GM23248 (cell line): Measurements from ENCODE around the gene YIF1B. TPM values are rescaled to one million over a fixed set of nuclear protein-coding genes. Genes with fewer than 3 reads are reported as not detected.

Experiments used
- DNase-seq: peaks from one replicate; pipeline ENCODE4 v3.0.0-alpha.2; 2015
- H2AFZ ChIP-seq: fragments of 200-600 bp; sonication (generic); 2 replicates; pipeline ENCODE4 v1.6.1; 2016; ENCODE audit warnings: antibody characterized with exemption
- H3F3A ChIP-seq: fragments of 200-600 bp; sonication (generic); 2 replicates; pipeline ENCODE4 v1.6.1; 2016; ENCODE audit warnings: mild to moderate bottlenecking, antibody characterized with exemption, mixed run types; ENCODE audit not compliant: insufficient read depth
- H3K27ac ChIP-seq: fragments of 200-600 bp; sonication (generic); 2 replicates; pipeline ENCODE4 v1.5.1; 2016; ENCODE audit warnings: mild to moderate bottlenecking
- H3K27me3 ChIP-seq: fragments of 200-600 bp; sonication (generic); replicated peaks from 2 replicates; pipeline ENCODE4 v1.6.1; 2016; ENCODE audit warnings: mild to moderate bottlenecking; ENCODE audit not compliant: insufficient read depth
- H3K36me3 ChIP-seq: fragments of 200-600 bp; sonication (generic); 2 replicates; pipeline ENCODE4 v1.6.1; 2016; ENCODE audit warnings: low read depth, mild to moderate bottlenecking
- H3K4me1 ChIP-seq: fragments of 200-600 bp; sonication (generic); 2 replicates; pipeline ENCODE4 v1.6.1; 2016; ENCODE audit warnings: mild to moderate bottlenecking; ENCODE audit not compliant: insufficient read depth
- H3K4me2 ChIP-seq: fragments of 200-600 bp; sonication (generic); one replicate; pipeline ENCODE4 v1.6.1; 2016; ENCODE audit warnings: mild to moderate bottlenecking; ENCODE audit not compliant: unreplicated experiment
- H3K4me3 ChIP-seq: fragments of 200-600 bp; sonication (generic); 2 replicates; pipeline ENCODE4 v1.5.1; 2016; ENCODE audit warnings: mild to moderate bottlenecking
- H3K79me2 ChIP-seq: fragments of 200-600 bp; sonication (generic); 2 replicates; pipeline ENCODE4 v1.6.1; 2016; ENCODE audit warnings: mild to moderate bottlenecking; ENCODE audit not compliant: insufficient read depth
- H3K9ac ChIP-seq: fragments of 200-600 bp; sonication (generic); 2 replicates; pipeline ENCODE4 v1.6.1; 2016; ENCODE audit warnings: mild to moderate bottlenecking
- H3K9me2 ChIP-seq: fragments of 200-600 bp; sonication (generic); 2 replicates; pipeline ENCODE4 v1.6.1; 2016; ENCODE audit warnings: mixed run types, mild to moderate bottlenecking, moderate library complexity; ENCODE audit not compliant: insufficient read depth
- H3K9me3 ChIP-seq: fragments of 200-600 bp; sonication (generic); one replicate; pipeline ENCODE4 v1.6.1; 2017; ENCODE audit warnings: low read depth
- H4K20me1 ChIP-seq: fragments of 200-600 bp; sonication (generic); 2 replicates; pipeline ENCODE4 v1.6.0; 2016; ENCODE audit not compliant: insufficient read depth
- EZH2 ChIP-seq: fragments of 200-600 bp; sonication (generic); IDR thresholded peaks from 2 replicates; pipeline ENCODE4 v1.6.1; 2018; ENCODE audit warnings: antibody characterized with exemption, mild to moderate bottlenecking; ENCODE audit not compliant: insufficient read depth, poor library complexity, severe bottlenecking
- EZH2phosphoT487 ChIP-seq: fragments of 200-600 bp; sonication (generic); IDR thresholded peaks from 2 replicates; pipeline ENCODE4 v1.6.1; 2018; ENCODE audit warnings: antibody characterized with exemption, moderate library complexity, mild to moderate bottlenecking, low read depth; ENCODE audit not compliant: insufficient read depth
- WGBS, 2 experiments: methylation state at CpG; one replicate each; pipeline ENCODE4 v1.1.6; 2015 to 2017; ENCODE audit warnings: low lambda C conversion rate in 2 of 2, low coverage in 1 of 2; ENCODE audit errors: missing lambda C conversion rate in 2 of 2; 5-methylcytosine and 5-hydroxymethylcytosine counted together
- in situ Hi-C: fragments of 300-500 bp; cut with MboI; formaldehyde crosslinking; loops from 2 replicates; pipeline ENCODE4 v1.15.0; 2020
- polyA plus RNA-seq: library from polyadenylated mRNA; unstranded; fragments of >200 nt; fragmentation: Nextera tagmentation; extraction: Ambion mirVana; gene quantifications from 2 replicates; pipeline ENCODE4 v1.2.1, GENCODE V29; 2016
- total RNA-seq: library from RNA; depleted of rRNA; stranded (reverse); fragments of >200 nt; shearing (Covaris generic); gene quantifications from 2 replicates; pipeline ENCODE4 v1.2.3, GENCODE V29; 2014

The YIF1B gene
- total and polyA plus RNA-seq, 2 experiments from 2014 or later = 162 to 191 TPM

DNA sequence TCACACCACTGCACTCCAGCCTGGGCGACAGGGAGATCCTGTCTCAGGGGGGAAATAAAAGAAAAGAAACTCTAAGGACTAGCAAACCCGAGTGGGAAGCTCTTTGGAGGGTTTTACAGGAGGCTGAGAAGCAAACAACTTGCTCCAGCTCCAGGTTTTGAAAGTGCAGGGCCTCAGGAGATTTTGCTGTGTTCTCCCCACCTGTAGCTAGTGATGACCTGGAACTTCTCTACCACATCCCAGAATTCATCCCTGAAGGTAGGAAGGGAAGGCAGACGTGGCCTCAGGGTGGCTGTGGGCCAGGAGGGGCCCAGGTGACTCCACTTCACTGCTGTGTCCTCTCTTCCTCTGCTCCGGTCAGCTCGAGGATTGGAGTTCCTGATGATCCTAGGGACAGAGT, 42.3 kb upstream of the YIF1B start:
- H3K27me3 ChIP-seq = peaks cover 21% of the 10 kb centered on the region
- no peak for DNase-seq
- H3F3A ChIP-seq = no peaks in the 10 kb centered on the region
- no peak overlapping the region for H3K4me3 ChIP-seq
- no peak overlapping the region for H3K4me2 ChIP-seq
- no peaks in the 10 kb centered on the region for H3K9me3 ChIP-seq
- in situ Hi-C loops = no loop called here
- no peaks in the 10 kb centered on the region for H4K20me1 ChIP-seq
- no peak overlapping the region for H2AFZ ChIP-seq
- H3K9me2 ChIP-seq = no peaks in the 10 kb centered on the region
- WGBS, 2 experiments = 11 to 18% methylated on average over 5 of the region's 5 CpGs
- H3K36me3 ChIP-seq = no peaks in the 10 kb centered on the region
- no peak for TF ChIP-seq EZH2
- TF ChIP-seq EZH2phosphoT487 = no peak
- no peak overlapping the region for H3K27ac ChIP-seq
- H3K79me2 ChIP-seq = no peaks in the 10 kb centered on the region
- H3K9ac ChIP-seq = no peak overlapping the region
- no peaks in the 10 kb centered on the region for H3K4me1 ChIP-seq

DNA sequence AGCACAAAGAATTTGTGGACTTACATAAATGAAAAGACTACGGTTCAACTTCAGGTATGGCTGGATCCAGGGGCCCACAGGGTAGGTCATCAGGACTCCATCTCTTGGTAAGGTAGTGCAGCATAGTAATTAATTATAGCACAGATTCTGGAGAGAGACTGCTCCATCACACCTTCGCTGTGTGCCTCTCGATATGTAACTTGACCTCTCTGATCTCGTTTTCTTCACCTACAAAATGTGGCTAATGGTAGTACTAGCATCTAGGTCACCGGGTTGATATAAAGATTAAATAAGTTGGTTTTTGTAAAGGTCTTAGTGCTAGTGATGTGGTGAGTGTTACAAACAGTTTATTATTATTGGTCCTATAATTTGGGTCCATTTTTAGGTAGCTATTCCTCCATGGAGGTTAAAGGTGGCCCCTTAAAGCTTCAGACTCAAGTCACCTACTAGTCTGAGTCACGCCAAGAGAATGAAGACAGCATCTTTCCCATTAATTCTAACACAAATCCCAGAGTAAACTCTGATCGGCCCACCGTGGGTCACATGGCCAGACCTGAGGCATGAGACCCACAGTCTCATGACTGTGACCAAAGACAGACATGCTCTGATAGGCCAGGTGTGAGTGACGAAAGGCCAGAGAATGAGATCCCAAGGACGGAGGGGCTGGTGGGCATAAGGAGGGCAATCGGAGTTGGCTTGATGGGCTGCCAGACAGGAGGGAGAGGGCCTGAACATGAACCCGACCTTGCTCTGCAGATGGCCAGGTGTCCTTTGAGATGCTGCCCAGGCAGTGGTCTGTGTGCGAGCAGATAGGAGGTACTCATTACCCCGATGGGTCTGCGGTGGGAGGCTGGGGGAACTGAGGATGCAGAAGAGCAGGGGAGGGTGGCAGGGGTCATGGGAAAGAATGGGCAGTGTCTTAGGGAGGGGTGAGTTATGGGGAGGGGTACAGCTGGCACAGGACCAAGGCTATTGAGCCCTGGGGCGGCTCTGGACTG, 40.3 kb upstream of the YIF1B start:
- in situ Hi-C loops = no loop called here
- Histone ChIP-seq H3K27ac (no peak overlapping the region), H3K9me2 (no peaks in the 10 kb centered on the region), H3K27me3 (peaks cover 21% of the 10 kb centered on the region), H2AFZ (no peak overlapping the region), H3K4me3 (no peak overlapping the region), H4K20me1 (no peaks in the 10 kb centered on the region), H3K9ac (no peak overlapping the region), H3K4me2 (no peak overlapping the region), H3K4me1 (no peaks in the 10 kb centered on the region), H3K79me2 (no peaks in the 10 kb centered on the region), H3F3A (no peaks in the 10 kb centered on the region), H3K9me3 (no peaks in the 10 kb centered on the region), H3K36me3 (no peaks in the 10 kb centered on the region)
- TF ChIP-seq EZH2 = no peak
- no peak for TF ChIP-seq EZH2phosphoT487
- DNase-seq = no peak
- 53 to 59% methylated on average over 15 to 16 of the region's 16 CpGs for WGBS, 2 experiments

DNA sequence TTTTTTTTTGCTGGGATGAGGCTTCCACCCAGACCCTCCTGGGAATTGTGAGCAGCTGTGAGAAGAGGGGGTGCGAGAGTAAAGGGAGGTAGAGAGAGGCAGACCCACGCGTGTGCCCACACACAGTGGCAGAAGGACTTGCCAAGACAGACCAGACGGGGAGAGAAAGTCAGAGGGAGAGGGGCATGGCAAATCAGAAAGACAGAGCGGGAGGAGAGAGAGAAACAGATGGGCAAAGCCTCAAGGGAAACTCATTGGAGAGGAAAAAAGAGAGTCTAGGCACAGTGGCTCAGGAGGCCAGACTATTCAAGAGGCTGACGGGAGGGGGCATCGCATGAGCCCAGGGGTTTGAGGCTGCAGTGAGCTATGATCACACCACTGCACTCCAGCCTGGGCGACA, 36.9 kb upstream of the YIF1B start:
- Histone ChIP-seq H3K9me3 (no peaks in the 10 kb centered on the region), H2AFZ (no peak overlapping the region), H3K4me2 (no peak overlapping the region), H3K79me2 (no peaks in the 10 kb centered on the region), H3K9ac (no peak overlapping the region), H4K20me1 (no peaks in the 10 kb centered on the region), H3K27me3 (no peaks in the 10 kb centered on the region; the same call in 1 of the 2 replicates), H3K9me2 (no peaks in the 10 kb centered on the region), H3F3A (no peaks in the 10 kb centered on the region), H3K36me3 (no peaks in the 10 kb centered on the region), H3K4me1 (no peaks in the 10 kb centered on the region), H3K4me3 (no peak overlapping the region), H3K27ac (no peak overlapping the region)
- in situ Hi-C loops = no loop called here
- no peak for TF ChIP-seq EZH2phosphoT487
- TF ChIP-seq EZH2 = no peak
- DNase-seq = no peak
- 42 to 44% methylated on average over 8 of the region's 8 CpGs for WGBS, 2 experiments

DNA sequence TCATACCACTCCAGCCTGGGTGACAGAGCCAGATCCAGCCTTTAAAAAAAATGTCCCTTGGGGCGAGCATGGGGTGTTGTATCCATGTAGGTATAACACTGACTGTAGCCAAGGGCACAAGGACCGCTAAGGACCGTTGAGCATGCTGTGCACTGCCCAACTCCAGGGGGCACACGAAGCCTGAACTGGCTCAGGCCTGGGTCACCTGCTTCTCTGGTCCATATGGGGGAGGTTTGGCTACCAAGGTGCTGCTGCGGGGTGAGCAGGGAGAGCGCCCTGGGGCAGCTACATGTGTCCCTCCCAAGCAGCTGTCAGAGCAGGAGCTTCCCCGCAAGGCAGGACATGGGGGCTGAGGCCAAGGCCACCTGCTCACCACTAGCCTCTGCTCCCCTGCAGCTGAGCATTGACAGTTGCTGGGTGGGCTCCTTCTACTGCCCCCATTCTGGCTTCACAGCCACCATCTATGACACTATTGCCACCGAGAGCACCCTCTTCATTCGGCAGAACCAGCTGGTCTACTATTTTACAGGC, 36.2 kb upstream of the YIF1B start:
- no peaks in the 10 kb centered on the region for H3K36me3 ChIP-seq
- no peaks in the 10 kb centered on the region for H3F3A ChIP-seq
- no peaks in the 10 kb centered on the region for H3K9me2 ChIP-seq
- TF ChIP-seq EZH2 = no peak
- TF ChIP-seq EZH2phosphoT487 = no peak
- no peaks in the 10 kb centered on the region; the same call in 1 of the 2 replicates for H3K27me3 ChIP-seq
- H3K4me3 ChIP-seq = no peak overlapping the region
- no peak overlapping the region for H3K9ac ChIP-seq
- in situ Hi-C loops = no loop called here
- H3K27ac ChIP-seq = no peak overlapping the region
- no peaks in the 10 kb centered on the region for H3K9me3 ChIP-seq
- no peaks in the 10 kb centered on the region for H4K20me1 ChIP-seq
- DNase-seq = no peak
- 44 to 51% methylated on average over 9 of the region's 9 CpGs for WGBS, 2 experiments
- no peak overlapping the region for H2AFZ ChIP-seq
- H3K4me1 ChIP-seq = no peaks in the 10 kb centered on the region
- H3K4me2 ChIP-seq = no peak overlapping the region
- H3K79me2 ChIP-seq = no peaks in the 10 kb centered on the region
